ENCODE results near the gene PAWR. TPM values are rescaled to one million over a fixed set of nuclear protein-coding genes. Genes with fewer than 3 reads are reported as not detected.

PAWR gene
- polyA plus RNA-seq, 1 donor (not counting 4 experiments of a cell fraction or from before 2014, with no cell fraction given), result 41.1 TPM

GRCh38 chr12:79560225-79560889 lies 130.4 kb downstream of the PAWR start:
- TF ChIP-seq EZH2 (IDR thresholded peaks at IDR 0.05; ENCODE audit: low read length) (no peak), CTCF (optimal IDR thresholded peaks at IDR 0.05 in 1 of 3, IDR thresholded peaks at IDR 0.05 in 1 of 3, conservative IDR thresholded peaks at IDR 0.05 in 1 of 3; ENCODE audit: extremely low read depth in 1 of 3, insufficient read depth in 2 of 3, low read length in 3 of 3) (no peak)
- Histone ChIP-seq H3K79me2 (ENCODE audit: control insufficient read depth, insufficient read depth, low read length) (peaks cover 2% of the 10 kb centered on the region), H3K4me1 (ENCODE audit: control insufficient read depth, extremely low read depth, insufficient read depth, low read length) (peaks cover 2% of the 10 kb centered on the region), H2AFZ (ENCODE audit: control insufficient read depth, low read length) (no peak overlapping the region), H3K27me3 (ENCODE audit: control insufficient read depth, extremely low read depth, insufficient read depth, low read length) (no peaks in the 10 kb centered on the region), H4K20me1 (ENCODE audit: control insufficient read depth, extremely low read depth, insufficient read depth, low read length) (no peaks in the 10 kb centered on the region), H3K4me3 (ENCODE audit: control insufficient read depth in 2 of 3, extremely low read depth in 1 of 3, insufficient read depth in 2 of 3, low read depth in 1 of 3, low read length in 3 of 3) (no peak overlapping the region), H3K4me2 (ENCODE audit: control insufficient read depth, extremely low read depth, insufficient read depth, low read depth, low read length) (no peak overlapping the region), H3K9ac (ENCODE audit: control insufficient read depth, extremely low read depth, insufficient read depth, low read length) (no peak overlapping the region), H3K9me3 (ENCODE audit: control insufficient read depth, low read depth, low read length) (no peaks in the 10 kb centered on the region), H3K27ac (ENCODE audit: control insufficient read depth, insufficient read depth, low read length) (no peak overlapping the region), H3K36me3 (ENCODE audit: control insufficient read depth in 2 of 2, extremely low read depth in 1 of 2, insufficient read depth in 2 of 2, low read length in 2 of 2) (peaks cover 5 to 8% of the 10 kb centered on the region in 2 experiments), H3K9me1 (ENCODE audit: control insufficient read depth, extremely low read depth, insufficient read depth, low read length) (no peaks in the 10 kb centered on the region)
- no peak for DNase-seq (ENCODE audit: low read depth, low spot score)
- no peak for FAIRE-seq
- dilution Hi-C loops (cut with MboI; ENCODE audit: extremely low pct_ligation_motif_present, low sequenced_read_pairs), result no loop called here

- no peak for FAIRE-seq
- Histone ChIP-seq H3K9me3 (ENCODE audit: control insufficient read depth, low read depth, low read length) (no peaks in the 10 kb centered on the region), H3K27me3 (ENCODE audit: control insufficient read depth, extremely low read depth, insufficient read depth, low read length) (no peaks in the 10 kb centered on the region), H3K9ac (ENCODE audit: control insufficient read depth, extremely low read depth, insufficient read depth, low read length) (no peak overlapping the region), H3K4me3 (ENCODE audit: control insufficient read depth in 2 of 3, extremely low read depth in 1 of 3, insufficient read depth in 2 of 3, low read depth in 1 of 3, low read length in 3 of 3) (no peak overlapping the region), H3K27ac (ENCODE audit: control insufficient read depth, insufficient read depth, low read length) (no peak overlapping the region), H4K20me1 (ENCODE audit: control insufficient read depth, extremely low read depth, insufficient read depth, low read length) (no peaks in the 10 kb centered on the region), H3K9me1 (ENCODE audit: control insufficient read depth, extremely low read depth, insufficient read depth, low read length) (no peaks in the 10 kb centered on the region), H3K4me1 (ENCODE audit: control insufficient read depth, extremely low read depth, insufficient read depth, low read length) (peaks cover 2% of the 10 kb centered on the region), H2AFZ (ENCODE audit: control insufficient read depth, low read length) (no peak overlapping the region), H3K79me2 (ENCODE audit: control insufficient read depth, insufficient read depth, low read length) (no peaks in the 10 kb centered on the region), H3K36me3 (ENCODE audit: control insufficient read depth in 2 of 2, extremely low read depth in 1 of 2, insufficient read depth in 2 of 2, low read length in 2 of 2) (peaks cover 5 to 8% of the 10 kb centered on the region in 2 experiments), H3K4me2 (ENCODE audit: control insufficient read depth, extremely low read depth, insufficient read depth, low read depth, low read length) (no peak overlapping the region)
- dilution Hi-C loops (cut with MboI; ENCODE audit: extremely low pct_ligation_motif_present, low sequenced_read_pairs), result no loop called here
- DNase-seq (ENCODE audit: low read depth, low spot score), result no peak
- no peak for TF ChIP-seq CTCF (optimal IDR thresholded peaks at IDR 0.05 in 1 of 3, IDR thresholded peaks at IDR 0.05 in 1 of 3, conservative IDR thresholded peaks at IDR 0.05 in 1 of 3; ENCODE audit: extremely low read depth in 1 of 3, insufficient read depth in 2 of 3, low read length in 3 of 3)
- TF ChIP-seq EZH2 (IDR thresholded peaks at IDR 0.05; ENCODE audit: low read length), result no peak
Observed at GRCh38 chr12:79559591-79559990, 131.2 kb downstream of the PAWR start.
